Activated T-helper 1 cell treated with Interleukin-2 at 50 U/mL for 16 hours (primary cell): ENCODE data around the gene ABL2.

Source experiments
- DNase-seq: peaks from one replicate; pipeline ENCODE4 v3.0.0-alpha.2; 2020; ENCODE audit warnings: low read depth

The ABL2 gene

DNA sequence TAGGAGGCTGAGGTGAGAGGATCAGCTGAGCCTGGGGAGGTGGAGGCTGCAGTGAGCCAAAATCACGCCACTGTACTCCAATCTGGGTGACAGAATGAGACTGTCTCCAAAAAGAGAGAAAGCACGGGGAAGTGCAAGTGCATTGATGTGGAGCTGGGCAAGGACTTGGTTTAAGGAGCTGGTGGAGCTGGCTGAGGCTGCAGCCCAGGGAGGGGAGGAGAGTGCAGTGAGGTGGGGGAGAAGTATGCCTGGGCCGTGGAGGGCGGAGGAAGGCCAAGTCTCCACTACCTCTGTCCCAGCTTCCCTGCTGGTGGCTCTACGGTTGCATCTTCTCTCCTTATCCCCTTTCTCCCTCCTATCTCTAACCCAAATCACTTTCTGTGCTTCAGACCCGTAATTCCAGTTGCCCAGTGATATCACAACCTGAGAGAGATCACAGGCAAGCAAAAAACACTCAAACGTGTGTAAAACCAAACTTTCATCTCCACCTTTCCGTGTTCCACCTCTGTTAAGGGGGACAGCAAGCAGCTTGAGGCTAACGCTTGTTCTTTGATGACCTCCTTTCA lies 136.5 kb downstream of the ABL2 start:
- DNase-seq, result no peak

GRCh38 chr1:179091691-179092165 lies 137.7 kb downstream of the ABL2 start:
- no peak for DNase-seq

GRCh38 chr1:179090923-179091322 lies 138.6 kb downstream of the ABL2 start:
- no peak for DNase-seq

DNA sequence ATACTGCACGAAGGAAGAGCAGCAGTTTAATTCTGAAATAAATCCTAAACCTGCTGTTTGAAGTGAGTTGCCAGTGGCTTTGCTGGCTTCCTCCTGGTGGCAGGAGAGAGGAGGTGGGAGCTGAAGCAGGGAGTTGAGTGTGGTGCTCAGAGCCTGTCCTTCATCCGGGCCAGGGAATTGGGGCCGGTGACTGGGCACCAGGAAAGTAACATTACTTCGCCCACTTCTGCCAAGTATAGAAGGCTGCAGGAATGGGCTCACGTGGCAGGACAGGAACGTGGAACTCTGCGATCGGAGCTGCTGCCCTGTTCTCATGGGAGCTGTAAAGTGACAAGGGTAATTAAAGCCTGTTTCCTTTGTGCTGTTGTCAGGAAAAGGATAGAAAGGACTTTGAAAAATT lies 139.0 kb downstream of the ABL2 start:
- no peak for DNase-seq

DNA sequence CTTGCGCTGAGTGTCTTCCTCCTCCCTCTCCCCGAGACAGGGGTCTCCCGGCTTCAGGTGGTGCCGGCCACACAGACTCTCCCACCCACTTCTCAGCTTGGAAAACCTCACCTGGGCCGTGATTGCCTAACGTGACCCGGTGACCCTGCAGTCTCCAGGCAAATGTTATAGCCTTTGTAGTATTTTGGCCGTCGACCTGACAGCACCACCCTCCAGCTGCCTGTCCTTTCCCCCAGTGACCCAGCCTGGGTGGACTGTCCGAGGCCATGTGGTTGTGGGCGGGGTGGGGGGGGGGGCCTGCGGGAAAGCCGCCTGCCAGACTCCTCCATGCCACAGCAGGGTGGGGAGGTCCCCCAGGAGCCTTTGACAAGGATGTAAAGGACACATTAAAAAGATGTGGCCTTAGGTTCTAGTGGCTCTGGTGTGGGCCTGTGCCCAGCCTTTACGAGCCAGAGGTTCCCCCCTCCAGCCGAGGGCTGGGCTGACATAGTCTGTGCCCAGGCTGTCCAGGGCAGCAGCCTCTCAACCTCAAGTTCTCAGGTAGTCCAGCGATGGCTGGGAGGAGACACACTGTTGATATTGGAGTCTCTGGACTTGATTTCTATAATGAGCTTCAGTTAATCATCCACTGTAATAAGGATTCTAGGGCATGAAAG lies 139.5 kb downstream of the ABL2 start:
- DNase-seq, result no peak

- DNase-seq, result no peak
Measured at GRCh38 chr1:179087665-179088064, 141.8 kb downstream of the ABL2 start.

DNA sequence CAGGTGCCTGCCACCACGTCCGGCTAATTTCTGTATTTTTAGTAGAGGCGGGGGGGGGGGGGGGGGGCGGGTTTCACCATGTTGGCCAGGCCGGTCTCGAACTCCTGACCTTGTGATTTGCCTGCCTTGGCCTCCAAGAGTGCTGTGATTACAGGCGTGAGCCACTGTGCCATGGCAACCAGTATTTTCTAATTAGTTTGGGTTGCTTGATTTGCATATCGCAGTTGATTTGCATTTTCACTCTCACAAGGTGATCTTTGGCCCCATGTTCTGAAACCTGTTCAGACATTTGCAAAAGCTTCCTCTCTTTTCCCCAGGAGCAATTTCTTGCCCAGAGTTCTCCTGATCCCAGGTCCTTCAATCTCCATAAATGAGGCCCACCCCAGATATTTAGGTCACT lies 145.9 kb downstream of the ABL2 start:
- DNase-seq, result no peak

GRCh38 chr1:179082999-179083335 lies 146.5 kb downstream of the ABL2 start:
- DNase-seq, result no peak

DNA sequence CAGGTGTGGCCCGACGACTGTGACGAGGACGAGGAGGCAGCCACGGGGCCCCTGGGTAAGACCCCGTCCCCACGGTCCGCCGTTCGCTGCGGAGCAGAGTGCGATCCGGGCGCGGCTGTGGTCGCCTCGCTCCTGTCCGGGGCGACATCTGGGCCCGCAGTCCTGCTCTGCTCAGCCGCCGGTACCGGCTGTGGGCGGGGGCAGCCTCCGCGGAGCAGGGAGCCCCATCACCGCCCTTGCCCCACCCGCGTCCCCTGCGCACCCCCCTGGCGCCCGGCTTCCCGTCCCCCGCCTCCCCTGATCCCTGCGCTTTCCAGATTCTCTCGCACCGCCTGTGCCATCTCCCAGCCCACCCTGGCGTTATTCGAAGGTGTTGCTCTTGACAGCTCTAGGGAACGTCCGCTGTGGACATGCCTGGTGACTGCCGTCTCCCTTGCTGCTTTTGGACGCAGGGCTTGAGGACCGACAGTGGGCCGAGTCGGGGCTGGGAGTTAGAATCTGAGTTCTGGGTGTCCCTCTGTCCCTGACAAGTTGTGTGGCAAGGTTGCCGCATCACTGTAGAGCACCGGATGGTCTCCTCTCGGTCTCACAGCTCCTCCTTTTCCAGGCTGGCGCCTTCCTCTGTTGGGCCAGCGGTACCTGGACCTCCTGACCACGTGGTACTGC lies 147.0 kb downstream of the ABL2 start:
- peak; percentile 12 for DNase-seq

DNA sequence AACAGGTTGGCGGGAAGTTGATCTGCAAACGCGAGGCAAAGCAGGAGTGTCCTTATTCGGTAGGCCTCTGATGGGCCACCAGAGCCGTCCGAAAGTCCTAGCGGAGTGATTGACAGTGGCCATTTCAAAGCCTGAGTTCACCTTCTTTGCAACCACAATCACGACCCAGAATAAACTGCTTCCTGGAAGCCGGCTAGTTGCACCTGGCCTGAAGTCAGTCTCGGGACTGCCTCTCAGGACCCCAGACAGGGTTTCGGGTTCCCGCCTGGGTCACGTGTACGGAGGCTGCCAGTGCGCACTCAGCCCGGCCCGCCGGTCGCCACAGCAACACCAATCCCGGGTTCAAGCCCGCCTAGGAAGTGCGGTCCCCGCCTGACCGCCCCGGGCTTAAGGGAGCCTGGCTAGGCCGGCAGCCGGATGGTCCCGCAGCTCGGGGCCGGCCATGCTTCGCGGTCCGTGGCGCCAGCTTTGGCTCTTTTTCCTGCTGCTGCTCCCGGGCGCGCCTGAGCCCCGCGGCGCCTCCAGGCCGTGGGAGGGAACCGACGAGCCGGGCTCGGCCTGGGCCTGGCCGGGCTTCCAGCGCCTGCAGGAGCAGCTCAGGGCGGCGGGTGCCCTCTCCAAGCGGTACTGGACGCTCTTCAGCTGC lies 147.7 kb downstream of the ABL2 start, which contains the start of gene TOR3A:
Gene TOR3A, plus strand, starts transcription at position 384 of the 646 bp plus-strand sequence. Its CDS starts 59 bp downstream, at position 443.
- peak; percentile 65 for DNase-seq

DNA sequence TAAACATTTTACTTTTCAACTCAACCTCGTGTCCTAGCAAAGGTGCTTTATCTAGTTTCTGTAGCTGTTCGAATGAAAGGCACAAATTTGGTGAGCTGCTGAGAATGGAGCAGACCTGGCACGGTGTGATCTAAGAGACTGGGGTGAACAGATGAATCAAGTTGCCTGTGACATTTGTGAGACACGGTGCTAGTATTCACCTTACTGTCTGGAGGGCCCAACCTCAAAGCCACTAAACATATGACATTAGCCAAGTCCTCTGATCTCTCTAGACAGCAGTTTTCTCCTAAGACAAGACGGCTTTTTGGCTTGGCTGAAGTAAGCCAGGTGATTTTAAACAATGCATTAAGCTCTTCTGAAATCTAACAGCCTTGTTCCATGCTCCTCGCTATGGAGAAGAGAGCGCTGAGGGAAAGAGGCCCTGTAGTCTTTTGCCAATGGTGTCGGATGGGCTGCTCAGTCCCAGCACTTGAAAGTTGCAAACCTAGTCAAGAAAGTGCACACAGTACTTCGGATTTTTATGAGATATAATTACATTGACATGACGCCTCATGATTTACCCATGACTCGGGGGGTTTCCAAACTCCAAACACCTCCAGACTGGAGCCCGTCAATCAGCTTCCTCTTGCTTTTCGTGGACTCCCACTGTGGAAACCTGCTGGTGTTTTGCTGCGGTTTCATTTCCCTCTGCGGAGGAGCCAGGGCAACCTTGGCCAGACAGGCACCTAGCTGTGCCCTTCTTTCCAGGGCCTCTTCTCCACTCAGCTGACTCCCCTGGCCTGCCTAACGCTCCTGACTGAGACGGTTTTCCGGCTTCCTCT lies 148.4 kb downstream of the ABL2 start:
- no peak for DNase-seq

DNA sequence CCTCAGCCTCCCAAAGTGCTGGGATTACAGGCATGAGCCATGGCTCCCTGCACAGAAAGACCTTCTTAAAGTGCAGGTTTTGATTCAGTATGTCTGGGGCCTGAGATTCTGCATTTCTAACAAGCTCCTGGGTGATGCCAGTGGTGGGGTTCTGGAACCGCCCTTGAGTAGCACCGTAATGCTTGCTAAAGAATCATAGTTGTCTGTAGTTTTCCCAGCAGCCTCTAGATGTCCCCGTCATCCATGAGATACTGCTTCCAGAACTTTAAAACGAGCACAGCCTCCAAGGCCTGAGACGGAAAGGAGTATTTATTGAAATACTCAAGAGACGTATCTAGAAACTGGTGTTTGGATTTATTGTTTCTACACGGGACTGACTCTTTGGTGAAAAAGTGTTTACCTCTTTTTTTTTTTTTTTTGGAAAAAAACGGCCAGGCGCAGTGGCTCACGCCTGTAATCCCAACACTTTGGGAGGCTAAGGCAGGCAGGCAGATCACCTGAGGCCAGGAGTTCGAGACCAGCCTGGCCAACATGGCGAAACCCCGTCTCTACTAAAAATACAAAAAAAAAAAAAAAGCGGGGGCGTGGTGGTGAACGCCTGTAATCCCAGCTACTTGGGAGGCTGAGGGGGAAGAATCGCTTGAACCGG lies 150.2 kb downstream of the ABL2 start:
- DNase-seq, result peak; percentile 16

DNA sequence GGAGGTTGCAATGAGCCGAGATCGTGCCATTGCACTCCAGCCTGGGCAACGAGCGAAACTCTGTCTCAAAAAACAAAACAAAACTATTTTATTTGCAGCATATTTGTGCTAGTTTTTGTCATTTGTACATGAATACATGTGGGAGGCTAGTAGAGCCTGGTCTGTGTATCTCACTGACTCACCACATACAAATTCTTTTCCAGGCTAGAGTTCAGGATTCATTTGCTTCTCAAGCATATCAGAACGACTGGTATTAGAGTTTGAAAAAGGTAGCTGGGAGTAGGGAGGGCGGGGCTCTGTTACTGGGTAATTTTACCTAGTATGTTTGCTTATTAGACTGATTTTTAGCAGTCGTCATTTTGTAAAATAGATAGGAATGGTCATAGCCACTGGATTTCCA lies 152.1 kb downstream of the ABL2 start:
- no peak for DNase-seq

GRCh38 chr1:179066471-179066870 lies 163.0 kb downstream of the ABL2 start:
- DNase-seq, result no peak

DNA sequence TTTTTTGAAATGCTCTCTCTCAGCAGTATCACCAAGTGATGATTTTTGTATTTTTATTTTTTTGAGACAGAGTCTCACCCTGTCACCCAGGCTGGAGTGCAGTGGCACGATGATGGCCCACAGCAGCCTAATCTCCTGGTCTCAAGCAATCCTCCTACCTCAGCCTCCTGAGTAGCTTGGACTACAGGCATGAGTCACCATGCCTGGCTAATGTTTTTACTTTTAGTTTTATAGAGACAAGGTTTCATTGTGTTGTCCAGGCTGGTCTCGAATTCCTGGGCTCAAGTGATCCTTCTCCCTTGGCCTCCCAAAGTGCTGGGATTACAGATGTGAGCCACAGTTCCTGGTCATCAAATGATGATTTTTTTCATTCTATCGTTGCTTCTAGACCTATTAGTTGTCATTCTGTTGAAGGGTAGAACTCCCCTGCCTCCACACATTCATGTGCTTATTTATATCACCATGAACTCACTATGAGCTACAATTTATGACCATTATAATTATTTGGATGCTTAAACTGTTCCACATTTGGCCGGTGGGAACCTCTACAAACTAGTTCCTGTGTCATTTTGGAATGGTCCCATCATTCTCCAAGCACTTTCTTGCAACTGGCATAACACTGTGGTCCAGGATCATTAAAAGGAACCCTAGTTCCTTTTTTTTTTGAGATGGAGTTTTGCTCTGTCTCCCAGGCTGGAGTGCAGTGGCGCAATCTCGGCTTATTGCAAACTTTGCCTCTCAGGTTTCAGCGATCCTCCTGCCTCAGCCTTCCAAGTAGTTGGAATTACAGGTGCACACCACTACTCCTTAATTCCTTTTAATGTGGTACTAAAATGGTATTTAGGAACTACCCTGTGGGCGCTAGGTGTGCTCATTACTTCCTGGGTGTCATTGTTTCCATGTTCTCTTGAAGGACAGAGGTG lies 167.9 kb downstream of the ABL2 start:
- no peak for DNase-seq

- DNase-seq, result no peak
Measured at GRCh38 chr1:179058487-179059483, 170.7 kb downstream of the ABL2 start.

DNA sequence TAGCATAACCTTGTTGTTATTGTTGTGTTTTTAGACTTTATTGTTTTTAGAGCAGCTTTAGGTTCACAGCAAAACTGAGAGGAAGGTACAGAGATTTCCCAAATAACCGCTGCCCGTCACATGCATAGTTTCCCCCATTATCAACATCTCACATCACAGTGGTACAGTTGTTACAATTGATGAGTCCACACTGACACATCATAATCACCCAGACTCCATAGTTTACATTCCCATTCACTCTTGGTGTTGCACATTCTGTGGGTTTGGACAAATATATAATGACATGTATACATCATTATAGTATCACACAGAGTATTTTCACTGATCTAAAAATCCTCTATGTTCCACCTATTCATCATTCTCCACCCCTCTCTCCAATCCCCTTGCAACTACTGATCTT lies 173.5 kb downstream of the ABL2 start:
- no peak for DNase-seq

GRCh38 chr1:179053486-179053885 lies 176.0 kb downstream of the ABL2 start:
- no peak for DNase-seq

DNA sequence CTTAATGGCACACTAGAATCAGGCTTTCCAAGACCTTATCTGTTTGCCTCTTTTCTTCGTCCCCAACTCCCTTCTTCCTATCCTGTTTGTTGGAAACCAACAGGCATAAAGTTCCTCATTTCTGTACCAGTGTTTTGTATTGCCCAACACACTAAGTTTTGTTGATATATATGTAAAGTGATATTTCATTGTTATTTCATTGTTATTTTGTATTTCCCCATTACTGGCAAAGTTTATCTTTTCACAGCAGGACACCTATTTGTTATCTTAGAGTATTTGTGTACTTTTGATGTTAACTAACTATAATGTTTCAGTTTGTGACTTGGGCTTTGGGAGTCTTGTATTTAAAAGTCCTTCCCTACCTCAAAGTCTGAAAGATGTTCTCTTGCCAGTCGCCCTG lies 176.7 kb downstream of the ABL2 start:
- DNase-seq, result no peak
